ENCODE measurements around the gene UBE2J1.
"Not testable (repeated sequence)": the region's sequence is repeated elsewhere in the genome, so short reads cannot be mapped to it uniquely, and the experiment has no call there.

Gene UBE2J1

GRCh38 chr6:89310929-89311328, 41.6 kb downstream of the UBE2J1 start:
- no peak overlapping the region for H3K27ac ChIP-seq (ENCODE audit: low read depth, low read length)
- H3K79me2 ChIP-seq (ENCODE audit: insufficient read depth, low read length) = no peaks in the 10 kb centered on the region
- no peaks in the 10 kb centered on the region for H3K9me2 ChIP-seq (replicated peaks; ENCODE audit: insufficient read depth, low read length)
- H3F3A ChIP-seq (ENCODE audit: insufficient read depth) = peaks cover 13% of the 10 kb centered on the region
- no peak overlapping the region for H3K9ac ChIP-seq (ENCODE audit: low read length)
- H3K9me3 ChIP-seq (ENCODE audit: insufficient read depth, low read length) = no peaks in the 10 kb centered on the region
- no peak overlapping the region for H2AFZ ChIP-seq (ENCODE audit: low read depth, low read length, severe bottlenecking)
- H4K20me1 ChIP-seq (ENCODE audit: low read depth, low read length) = no peaks in the 10 kb centered on the region
- H3K4me2 ChIP-seq (ENCODE audit: low read depth, low read length, poor library complexity, severe bottlenecking) = no peak overlapping the region
- H3K4me3 ChIP-seq (ENCODE audit: insufficient read depth, low read length, poor library complexity, severe bottlenecking) = no peak overlapping the region
- peaks cover 4% of the 10 kb centered on the region; the same call in 1 of the 2 replicates for H3K36me3 ChIP-seq (ENCODE audit: low read length)
- H3K27me3 ChIP-seq (ENCODE audit: low read length) = no peaks in the 10 kb centered on the region
- TF ChIP-seq EZH2phosphoT487 (conservative IDR thresholded peaks at IDR 0.05; ENCODE audit: low read length) (no peak), CTCF (IDR thresholded peaks at IDR 0.05; ENCODE audit: insufficient read depth, low read length, poor library complexity, severe bottlenecking) (no peak)

GRCh38 chr6:89308525-89309395, 43.8 kb downstream of the UBE2J1 start:
- no peak overlapping the region for H3K4me2 ChIP-seq (ENCODE audit: low read depth, low read length, poor library complexity, severe bottlenecking)
- peaks cover 9% of the 10 kb centered on the region for H3F3A ChIP-seq (ENCODE audit: insufficient read depth)
- H3K79me2 ChIP-seq (ENCODE audit: insufficient read depth, low read length) = no peaks in the 10 kb centered on the region
- no peak overlapping the region for H3K4me3 ChIP-seq (ENCODE audit: insufficient read depth, low read length, poor library complexity, severe bottlenecking)
- no peaks in the 10 kb centered on the region for H3K27me3 ChIP-seq (ENCODE audit: low read length)
- TF ChIP-seq EZH2phosphoT487 (conservative IDR thresholded peaks at IDR 0.05; ENCODE audit: low read length) = no peak
- no peak for TF ChIP-seq CTCF (IDR thresholded peaks at IDR 0.05; ENCODE audit: insufficient read depth, low read length, poor library complexity, severe bottlenecking)
- no peak overlapping the region for H2AFZ ChIP-seq (ENCODE audit: low read depth, low read length, severe bottlenecking)
- no peaks in the 10 kb centered on the region for H4K20me1 ChIP-seq (ENCODE audit: low read depth, low read length)
- H3K9ac ChIP-seq (ENCODE audit: low read length) = no peak overlapping the region
- H3K36me3 ChIP-seq (ENCODE audit: low read length) = no peaks in the 10 kb centered on the region
- no peaks in the 10 kb centered on the region for H3K9me2 ChIP-seq (replicated peaks; ENCODE audit: insufficient read depth, low read length)
- no peak overlapping the region for H3K27ac ChIP-seq (ENCODE audit: low read depth, low read length)
- no peaks in the 10 kb centered on the region for H3K9me3 ChIP-seq (ENCODE audit: insufficient read depth, low read length)

- H3K9ac ChIP-seq (ENCODE audit: low read length); H3F3A ChIP-seq (ENCODE audit: insufficient read depth); H2AFZ ChIP-seq (ENCODE audit: low read depth, low read length, severe bottlenecking); H3K27ac ChIP-seq (ENCODE audit: low read depth, low read length); H3K9me2 ChIP-seq (replicated peaks; ENCODE audit: insufficient read depth, low read length); H4K20me1 ChIP-seq (ENCODE audit: low read depth, low read length); H3K4me2 ChIP-seq (ENCODE audit: low read depth, low read length, poor library complexity, severe bottlenecking); H3K9me3 ChIP-seq (ENCODE audit: insufficient read depth, low read length); H3K27me3 ChIP-seq (ENCODE audit: low read length); H3K36me3 ChIP-seq (ENCODE audit: low read length); H3K79me2 ChIP-seq (ENCODE audit: insufficient read depth, low read length); H3K4me3 ChIP-seq (ENCODE audit: insufficient read depth, low read length, poor library complexity, severe bottlenecking): not testable (repeated sequence)
Measured at GRCh38 chr6:89304517-89304916, 48.0 kb downstream of the UBE2J1 start.

- Histone ChIP-seq H3K4me3 (ENCODE audit: insufficient read depth, low read length, poor library complexity, severe bottlenecking) (no peak overlapping the region), H3K36me3 (ENCODE audit: low read length) (no peaks in the 10 kb centered on the region), H3K9me2 (replicated peaks; ENCODE audit: insufficient read depth, low read length) (no peaks in the 10 kb centered on the region), H3K79me2 (ENCODE audit: insufficient read depth, low read length) (no peaks in the 10 kb centered on the region), H3K27me3 (ENCODE audit: low read length) (no peaks in the 10 kb centered on the region), H3K27ac (ENCODE audit: low read depth, low read length) (no peak overlapping the region), H3K4me2 (ENCODE audit: low read depth, low read length, poor library complexity, severe bottlenecking) (no peak overlapping the region), H4K20me1 (ENCODE audit: low read depth, low read length) (no peaks in the 10 kb centered on the region), H3K9ac (ENCODE audit: low read length) (no peak overlapping the region), H3F3A (ENCODE audit: insufficient read depth) (no peaks in the 10 kb centered on the region), H2AFZ (ENCODE audit: low read depth, low read length, severe bottlenecking) (no peak overlapping the region), H3K9me3 (ENCODE audit: insufficient read depth, low read length) (no peaks in the 10 kb centered on the region)
- TF ChIP-seq EZH2phosphoT487 (conservative IDR thresholded peaks at IDR 0.05; ENCODE audit: low read length) = no peak
- no peak for TF ChIP-seq CTCF (IDR thresholded peaks at IDR 0.05; ENCODE audit: insufficient read depth, low read length, poor library complexity, severe bottlenecking)
Measured at GRCh38 chr6:89302936-89303335, 49.6 kb downstream of the UBE2J1 start.

Measured in SU-DHL-6 (cell line).